Measurements from ENCODE around the gene GNAS-AS1.

GNAS-AS1 gene

GRCh38 chr20:58835231-58835630, 15.5 kb downstream of the GNAS-AS1 start:
- no peak for TF ChIP-seq GABPA (IDR thresholded peaks at IDR 0.05; ENCODE audit: low read depth)
- no peak for TF ChIP-seq CTCF (IDR thresholded peaks at IDR 0.05; ENCODE audit: insufficient read depth, low read length)
- TF ChIP-seq SPI1 (IDR thresholded peaks at IDR 0.05; ENCODE audit: borderline replicate concordance, low read depth), result no peak
- TF ChIP-seq REST (IDR thresholded peaks at IDR 0.05; ENCODE audit: insufficient replicate concordance, low read depth), result no peak
- no peak for TF ChIP-seq POLR2AphosphoS5 (IDR thresholded peaks at IDR 0.05; ENCODE audit: low read depth)
- H3K27me3 ChIP-seq (ENCODE audit: insufficient read depth, poor library complexity, severe bottlenecking), result peaks cover 12% of the 10 kb centered on the region
- H3K27ac ChIP-seq (replicated peaks), result no peak overlapping the region
- no peak overlapping the region for H3K4me3 ChIP-seq (replicated peaks; ENCODE audit: insufficient read depth, low read length)
- DNase-seq (ENCODE audit: low read depth in 1 of 2, low spot score in 1 of 2), result no peak

- no peak for DNase-seq (ENCODE audit: low read depth in 1 of 2, low spot score in 1 of 2)
- H3K27me3 ChIP-seq (ENCODE audit: insufficient read depth, poor library complexity, severe bottlenecking), result peaks cover under 1% of the 10 kb centered on the region
- TF ChIP-seq POLR2AphosphoS5 (IDR thresholded peaks at IDR 0.05; ENCODE audit: low read depth), result no peak
- no peak for TF ChIP-seq GABPA (IDR thresholded peaks at IDR 0.05; ENCODE audit: low read depth)
- TF ChIP-seq CTCF (IDR thresholded peaks at IDR 0.05; ENCODE audit: insufficient read depth, low read length), result no peak
- no peak for TF ChIP-seq REST (IDR thresholded peaks at IDR 0.05; ENCODE audit: insufficient replicate concordance, low read depth)
- TF ChIP-seq SPI1 (IDR thresholded peaks at IDR 0.05; ENCODE audit: borderline replicate concordance, low read depth), result no peak
- H3K4me3 ChIP-seq (replicated peaks; ENCODE audit: insufficient read depth, low read length), result no peak overlapping the region
- H3K27ac ChIP-seq (replicated peaks), result no peak overlapping the region
Measured at GRCh38 chr20:58833921-58834320, 16.8 kb downstream of the GNAS-AS1 start.

- TF ChIP-seq GABPA (IDR thresholded peaks at IDR 0.05; ENCODE audit: low read depth) (no peak), CTCF (IDR thresholded peaks at IDR 0.05; ENCODE audit: insufficient read depth, low read length) (no peak), POLR2AphosphoS5 (IDR thresholded peaks at IDR 0.05; ENCODE audit: low read depth) (no peak), REST (IDR thresholded peaks at IDR 0.05; ENCODE audit: insufficient replicate concordance, low read depth) (no peak), SPI1 (IDR thresholded peaks at IDR 0.05; ENCODE audit: borderline replicate concordance, low read depth) (no peak)
- no peak overlapping the region for H3K27ac ChIP-seq (replicated peaks)
- DNase-seq (ENCODE audit: low read depth in 1 of 2, low spot score in 1 of 2), result peak; percentile 28 to 35
- H3K4me3 ChIP-seq (replicated peaks; ENCODE audit: insufficient read depth, low read length), result no peak overlapping the region
- no peaks in the 10 kb centered on the region for H3K27me3 ChIP-seq (ENCODE audit: insufficient read depth, poor library complexity, severe bottlenecking)
Measured at GRCh38 chr20:58832457-58832856, 18.2 kb downstream of the GNAS-AS1 start.
